ENCODE measurements around the gene RPL31. TPM values are rescaled to one million over a fixed set of nuclear protein-coding genes. Genes with fewer than 3 reads are reported as not detected.

The RPL31 gene
- total and polyA plus RNA-seq, 9 of the 15 experiments (the other 6 are each of a cell fraction or from before 2014, with no cell fraction given): 1,176 to 6,037 (median 2,997) TPM

- TF ChIP-seq ATF3 (IDR thresholded peaks at IDR 0.05): no peak
- TF ChIP-seq ATF3 (CRISPR knock-in tag; conservative IDR thresholded peaks at IDR 0.05): no peak
- TF ChIP-seq RBM17 (IDR thresholded peaks at IDR 0.05; ENCODE audit: borderline replicate concordance, low read depth, low read length): no peak
- TF ChIP-seq HOXB6 (CRISPR knock-in tag; IDR thresholded peaks at IDR 0.05; ENCODE audit: borderline replicate concordance): no peak
- no peak for TF ChIP-seq SLC30A9 (CRISPR knock-in tag; IDR thresholded peaks at IDR 0.05)
- TF ChIP-seq NFXL1 (CRISPR knock-in tag; IDR thresholded peaks at IDR 0.05): no peak
These were observed 45.7 kb downstream of the RPL31 start (continued) for GRCh38 chr2:101047774-101048173.

GRCh38 chr2:101048756-101049155 lies 46.7 kb downstream of the RPL31 start:
- Histone ChIP-seq H3K36me3 (ENCODE audit: control insufficient read depth, insufficient read depth, low read length) (no peaks in the 10 kb centered on the region), H3K4me3 (no peak overlapping the region), H3K27me3 (ENCODE audit: control insufficient read depth in 2 of 2, insufficient read depth in 2 of 2, low read length in 2 of 2) (peaks cover 23 to 70% of the 10 kb centered on the region in 2 experiments), H3K4me2 (ENCODE audit: insufficient read depth, low read length) (no peak overlapping the region), H3K9ac (ENCODE audit: insufficient read depth in 1 of 2, low read depth in 2 of 2, low read length in 2 of 2) (no peak overlapping the region), H2AFZ (ENCODE audit: low read depth, low read length) (no peak overlapping the region), H3K27ac (ENCODE audit: extremely low read depth, low read depth, low read length) (no peak overlapping the region), H3K9me1 (ENCODE audit: control insufficient read depth, insufficient read depth, low read length) (no peaks in the 10 kb centered on the region), H3K79me2 (ENCODE audit: control insufficient read depth, insufficient read depth, low read length) (no peaks in the 10 kb centered on the region), H3K4me1 (replicated peaks in 1 of 2; ENCODE audit: control insufficient read depth in 2 of 2, insufficient read depth in 2 of 2, low read length in 2 of 2) (no peaks in the 10 kb centered on the region), H4K20me1 (replicated peaks; ENCODE audit: control insufficient read depth, insufficient read depth, low read length) (no peaks in the 10 kb centered on the region), H3K9me3 (replicated peaks; ENCODE audit: control insufficient read depth, insufficient read depth, low read depth, low read length) (no peaks in the 10 kb centered on the region)
- ChIA-PET POLR2A (interaction anchor here (1.1 kb wide), 1 partner anchor 9 kb away, joined by 3 read pairs; no protein-coding TSS in a partner anchor), CTCF (ENCODE audit: low intra/inter-chr PET ratio) (no interaction called here)
- 16% methylated on average over 3 of the region's 3 CpGs for WGBS (ENCODE audit: insufficient coverage, low coverage, missing lambda C conversion rate)
- TF ChIP-seq ZNF696 (CRISPR knock-in tag; conservative IDR thresholded peaks at IDR 0.05): no peak
- TF ChIP-seq RBM25 (IDR thresholded peaks at IDR 0.05; ENCODE audit: low read depth, low read length, severe bottlenecking): peak; percentile 78
- no peak for TF ChIP-seq CCNT2 (IDR thresholded peaks at IDR 0.05; ENCODE audit: borderline replicate concordance, extremely low read depth, insufficient read length, low read depth, low read length)
- TF ChIP-seq ZNF146 (CRISPR knock-in tag; IDR thresholded peaks at IDR 0.05; ENCODE audit: unreplicated experiment): peak; percentile 90
- in situ Hi-C loops (cut with MboI) (no loop called here), intact Hi-C loops (cut with micrococcal nuclease) (no loop called here)
- no peak for ATAC-seq
- no peak for DNase-seq (ENCODE audit: extremely low read depth in 1 of 4, low spot score in 3 of 4)
- no peak for FAIRE-seq
- BruUV-seq (replicated peaks): no TSS peak
